Vagina (tissue), 2 donors: Measurements from ENCODE around the gene STX1A. TPM values are rescaled to one million over a fixed set of nuclear protein-coding genes. Genes with fewer than 3 reads are reported as not detected.

Experiments used
- DNase-seq, 2 donors: peaks; one replicate each; pipeline ENCODE4 v3.0.0-alpha.2; 2017; ENCODE audit errors: extremely low spot score in 2 of 2
- H3K27ac ChIP-seq: fragments of 200-600 bp; sonication (generic); one replicate; pipeline ENCODE4 v1.5.1; 2019
- H3K27me3 ChIP-seq: fragments of 200-600 bp; sonication (generic); one replicate; pipeline ENCODE4 v1.5.1; 2019
- H3K36me3 ChIP-seq, 2 donors: fragments of 200-600 bp; sonication (generic); one replicate each; pipeline ENCODE4 v1.5.1; 2017 to 2019
- H3K4me1 ChIP-seq: fragments of 200-600 bp; sonication (generic); one replicate; pipeline ENCODE4 v1.5.1; 2019
- H3K4me3 ChIP-seq, 2 donors: fragments of 200-600 bp; sonication (generic); 1 replicate in 1 of 2; 2 replicates in 1 of 2; pipeline ENCODE4 v1.5.1; 2016 to 2019
- H3K9me3 ChIP-seq: fragments of 200-600 bp; sonication (generic); one replicate; pipeline ENCODE4 v1.5.1; 2019
- POLR2A ChIP-seq, 2 donors: fragments of 450-650 bp; IDR thresholded peaks; one replicate each; pipeline ENCODE4 v1.6.1; 2017; ENCODE audit warnings: antibody characterized with exemption in 2 of 2, mild to moderate bottlenecking in 2 of 2, moderate library complexity in 2 of 2
- POLR2AphosphoS5 ChIP-seq, 2 donors: sonication (generic); formaldehyde crosslinking; IDR thresholded peaks; one replicate each; pipeline ENCODE4 v1.9.0; 2017; ENCODE audit warnings: antibody characterized with exemption in 2 of 2, mild to moderate bottlenecking in 2 of 2, low read depth in 1 of 2; ENCODE audit not compliant: insufficient read depth in 1 of 2
- intact Hi-C: fragments of 100-400 bp; cut with DNase I; formaldehyde crosslinking; loops from one replicate; pipeline ENCODE4 v1.15.1; 2023
- total RNA-seq: library from RNA; depleted of rRNA; stranded (reverse); fragments of >200 nt; gene quantifications from one replicate; pipeline ENCODE4 v1.2.3, GENCODE V29; 2016
- TF ChIP-seq, protein P1 (sequence below), 3 experiments: fragments of 450-650 bp in 2 of 3; fragments of 200-600 bp in 1 of 3; sonication (generic) in 1 of 3; IDR thresholded peaks; one replicate each; pipeline ENCODE4 v1.5.1; 2017 to 2019; ENCODE audit warnings: antibody characterized with exemption in 3 of 3, mild to moderate bottlenecking in 2 of 3, moderate library complexity in 2 of 3

The STX1A gene
- total RNA-seq, 1 donor from 2014 or later: 17.2 TPM

DNA sequence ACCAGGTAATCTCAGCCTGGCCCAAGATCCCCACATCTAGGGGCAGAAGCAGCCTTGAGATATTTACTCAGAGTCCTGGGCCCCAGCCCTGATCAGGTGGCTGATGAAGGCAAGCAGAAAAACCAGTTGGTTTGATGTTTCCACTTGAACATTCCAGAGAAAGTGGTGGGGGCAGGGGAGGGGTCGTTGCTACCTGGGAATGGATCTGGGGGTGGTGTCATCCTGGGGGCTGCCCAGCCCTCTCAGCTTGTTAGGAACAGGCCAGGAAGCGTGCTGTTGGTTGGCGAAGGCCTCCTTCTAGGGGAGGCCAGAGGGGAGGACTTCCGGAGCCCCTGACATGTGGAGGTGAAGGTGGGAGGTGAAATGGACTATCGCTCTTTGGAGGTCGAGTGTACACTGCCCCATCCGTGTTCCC, 22.9 kb upstream of the STX1A start:
- no peaks in the 10 kb centered on the region for H3K36me3 ChIP-seq
- no peak for DNase-seq
- peaks cover 28% of the 10 kb centered on the region for H3K4me1 ChIP-seq
- H3K9me3 ChIP-seq: no peaks in the 10 kb centered on the region
- no peaks in the 10 kb centered on the region for H3K27me3 ChIP-seq
- TF ChIP-seq, protein P1, sequence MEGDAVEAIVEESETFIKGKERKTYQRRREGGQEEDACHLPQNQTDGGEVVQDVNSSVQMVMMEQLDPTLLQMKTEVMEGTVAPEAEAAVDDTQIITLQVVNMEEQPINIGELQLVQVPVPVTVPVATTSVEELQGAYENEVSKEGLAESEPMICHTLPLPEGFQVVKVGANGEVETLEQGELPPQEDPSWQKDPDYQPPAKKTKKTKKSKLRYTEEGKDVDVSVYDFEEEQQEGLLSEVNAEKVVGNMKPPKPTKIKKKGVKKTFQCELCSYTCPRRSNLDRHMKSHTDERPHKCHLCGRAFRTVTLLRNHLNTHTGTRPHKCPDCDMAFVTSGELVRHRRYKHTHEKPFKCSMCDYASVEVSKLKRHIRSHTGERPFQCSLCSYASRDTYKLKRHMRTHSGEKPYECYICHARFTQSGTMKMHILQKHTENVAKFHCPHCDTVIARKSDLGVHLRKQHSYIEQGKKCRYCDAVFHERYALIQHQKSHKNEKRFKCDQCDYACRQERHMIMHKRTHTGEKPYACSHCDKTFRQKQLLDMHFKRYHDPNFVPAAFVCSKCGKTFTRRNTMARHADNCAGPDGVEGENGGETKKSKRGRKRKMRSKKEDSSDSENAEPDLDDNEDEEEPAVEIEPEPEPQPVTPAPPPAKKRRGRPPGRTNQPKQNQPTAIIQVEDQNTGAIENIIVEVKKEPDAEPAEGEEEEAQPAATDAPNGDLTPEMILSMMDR (IDR thresholded peaks at IDR 0.05): no peak
- TF ChIP-seq POLR2AphosphoS5 (IDR thresholded peaks at IDR 0.05; ENCODE audit: insufficient read depth in 1 of 2, low read depth in 1 of 2) (no peak), POLR2A (IDR thresholded peaks at IDR 0.05) (no peak)
- H3K4me3 ChIP-seq: no peak overlapping the region
- H3K27ac ChIP-seq: peak overlapping the region; percentile 49
- intact Hi-C loops: no loop called here

DNA sequence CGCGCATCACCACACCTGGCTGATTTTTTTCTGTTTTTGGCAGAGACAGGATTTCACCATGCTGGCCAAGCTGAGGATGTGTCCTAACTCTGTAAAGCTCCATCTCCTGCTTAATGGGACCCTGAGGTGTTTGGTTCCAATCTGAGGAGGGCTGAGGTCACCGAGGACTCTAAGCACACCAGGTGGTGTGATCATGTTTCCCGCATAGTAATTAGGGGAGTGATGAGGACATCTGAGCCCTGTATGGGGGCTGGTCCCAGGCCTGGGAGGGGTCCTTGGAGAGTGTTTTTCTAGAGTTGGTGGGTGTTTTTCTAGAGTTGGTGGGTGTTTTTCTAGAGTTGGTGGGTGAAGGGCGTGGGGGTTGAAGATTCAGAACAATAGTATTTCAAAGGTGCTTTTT, 22.1 kb upstream of the STX1A start:
- Histone ChIP-seq H3K36me3 (peaks cover 0 to 7% of the 10 kb centered on the region in 2 donors), H3K4me1 (peaks cover 29% of the 10 kb centered on the region), H3K9me3 (no peaks in the 10 kb centered on the region), H3K27me3 (no peaks in the 10 kb centered on the region), H3K27ac (no peak overlapping the region), H3K4me3 (no peak overlapping the region)
- intact Hi-C loops: no loop called here
- no peak for DNase-seq
- TF ChIP-seq POLR2A (IDR thresholded peaks at IDR 0.05) (no peak), POLR2AphosphoS5 (IDR thresholded peaks at IDR 0.05; ENCODE audit: insufficient read depth in 1 of 2, low read depth in 1 of 2) (no peak)
- TF ChIP-seq, protein P1 (IDR thresholded peaks at IDR 0.05): no peak

DNA sequence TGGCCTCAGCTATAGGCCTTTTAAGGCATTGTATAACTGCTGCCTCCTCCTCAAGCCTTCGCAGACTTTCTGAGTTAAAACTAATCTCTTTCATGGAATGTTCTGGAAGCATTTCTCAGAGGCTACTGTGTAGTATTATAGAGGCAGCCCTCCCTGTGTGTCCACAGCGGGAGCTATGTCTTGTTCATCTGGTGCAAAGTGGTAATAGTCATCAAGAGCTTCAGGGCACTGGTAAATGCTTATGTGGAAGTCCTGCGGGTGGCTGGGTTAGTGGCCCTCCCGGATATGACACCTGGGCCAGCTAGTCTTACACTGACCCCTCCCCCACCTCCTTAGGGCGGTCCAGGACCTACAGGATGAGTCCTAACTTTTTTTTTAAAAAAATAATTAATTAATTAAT, 21.3 kb upstream of the STX1A start:
- DNase-seq: no peak
- Histone ChIP-seq H3K4me3 (no peak overlapping the region), H3K9me3 (no peaks in the 10 kb centered on the region), H3K36me3 (peaks cover 0 to 15% of the 10 kb centered on the region in 2 donors), H3K27ac (no peak overlapping the region), H3K27me3 (no peaks in the 10 kb centered on the region), H3K4me1 (peaks cover 29% of the 10 kb centered on the region)
- intact Hi-C loops: no loop called here
- TF ChIP-seq POLR2AphosphoS5 (IDR thresholded peaks at IDR 0.05; ENCODE audit: insufficient read depth in 1 of 2, low read depth in 1 of 2) (no peak), POLR2A (IDR thresholded peaks at IDR 0.05) (no peak)
- TF ChIP-seq, protein P1 (IDR thresholded peaks at IDR 0.05): no peak

DNA sequence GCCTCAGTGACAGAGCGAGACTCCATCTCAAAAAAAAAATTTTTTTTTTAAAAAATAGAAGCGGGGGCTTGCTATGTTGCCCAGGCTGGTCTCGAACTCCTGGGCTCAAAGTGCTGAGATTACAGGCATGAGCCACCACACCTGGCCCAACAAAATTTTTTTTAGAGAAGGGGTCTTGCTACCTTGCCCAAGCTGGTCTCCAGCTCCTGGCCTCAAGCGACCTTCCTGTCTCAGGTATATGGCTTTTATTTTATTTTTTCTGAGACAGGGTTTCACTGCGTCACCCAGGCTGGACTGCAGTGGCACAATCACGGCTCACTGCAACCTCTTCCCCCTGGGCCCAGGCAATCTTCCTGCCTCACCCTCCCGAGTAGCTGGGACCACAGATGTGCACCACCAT, 20.7 kb upstream of the STX1A start:
- no peak overlapping the region for H3K4me3 ChIP-seq
- H3K9me3 ChIP-seq: no peaks in the 10 kb centered on the region
- H3K27me3 ChIP-seq: no peaks in the 10 kb centered on the region
- no peak overlapping the region for H3K27ac ChIP-seq
- intact Hi-C loops: no loop called here
- peaks cover 0 to 16% of the 10 kb centered on the region in 2 donors for H3K36me3 ChIP-seq
- no peak for DNase-seq
- peaks cover 29% of the 10 kb centered on the region for H3K4me1 ChIP-seq
- TF ChIP-seq, protein P1 (IDR thresholded peaks at IDR 0.05): no peak
- TF ChIP-seq POLR2A (IDR thresholded peaks at IDR 0.05) (no peak), POLR2AphosphoS5 (IDR thresholded peaks at IDR 0.05; ENCODE audit: insufficient read depth in 1 of 2, low read depth in 1 of 2) (no peak)

DNA sequence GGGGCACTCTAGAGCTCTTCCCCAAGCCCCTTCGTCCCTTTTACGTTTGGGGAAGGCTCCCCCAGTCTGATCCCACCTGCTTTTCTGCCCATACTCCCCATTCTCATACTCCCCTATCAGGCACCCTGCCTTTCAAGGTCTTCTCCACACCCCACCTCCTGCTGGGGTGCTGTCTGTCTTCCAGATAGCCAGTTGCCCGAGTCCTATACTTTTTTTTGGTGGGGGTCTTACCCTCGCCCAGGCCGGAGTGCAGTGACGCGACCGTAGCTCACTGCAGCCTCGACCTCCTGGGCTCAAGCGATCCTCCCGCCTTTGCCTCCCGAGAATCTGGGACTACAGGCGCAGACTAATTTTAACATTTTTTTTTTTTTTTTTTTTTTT, 19.9 kb upstream of the STX1A start:
- H3K4me1 ChIP-seq: peaks cover 29% of the 10 kb centered on the region
- peak overlapping the region; percentile 93 for H3K27ac ChIP-seq
- intact Hi-C loops: no loop called here
- TF ChIP-seq, protein P1 (IDR thresholded peaks at IDR 0.05): no peak
- TF ChIP-seq POLR2A (IDR thresholded peaks at IDR 0.05) (no peak), POLR2AphosphoS5 (IDR thresholded peaks at IDR 0.05; ENCODE audit: insufficient read depth in 1 of 2, low read depth in 1 of 2) (no peak)
- no peak for DNase-seq
- no peaks in the 10 kb centered on the region for H3K9me3 ChIP-seq
- peak overlapping the region; percentile 65 for H3K4me3 ChIP-seq
- H3K27me3 ChIP-seq: no peaks in the 10 kb centered on the region
- H3K36me3 ChIP-seq: peaks cover 0 to 16% of the 10 kb centered on the region in 2 donors
